ENCODE results near the gene IKZF1.

Gene IKZF1

DNA sequence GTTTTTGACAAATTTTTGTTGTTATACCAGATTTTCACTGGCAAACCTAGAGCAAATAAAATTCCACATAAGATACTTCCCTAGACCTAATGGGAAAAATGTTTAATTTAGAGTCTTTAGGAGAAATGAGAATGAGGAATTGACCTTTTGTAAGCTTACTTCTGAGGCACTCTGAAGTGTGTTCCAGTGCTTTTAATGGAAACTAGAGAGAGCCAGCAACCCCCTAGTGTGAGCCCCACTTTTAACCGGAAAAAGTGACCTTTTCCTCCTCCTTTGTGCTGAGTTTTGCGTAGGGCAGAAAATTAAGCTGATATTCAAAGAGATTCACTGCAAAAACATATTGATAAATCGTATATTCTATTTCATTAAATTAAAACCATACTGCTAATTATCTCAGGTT, 5.2 kb downstream of the IKZF1 start:
- no peak for FAIRE-seq

DNA sequence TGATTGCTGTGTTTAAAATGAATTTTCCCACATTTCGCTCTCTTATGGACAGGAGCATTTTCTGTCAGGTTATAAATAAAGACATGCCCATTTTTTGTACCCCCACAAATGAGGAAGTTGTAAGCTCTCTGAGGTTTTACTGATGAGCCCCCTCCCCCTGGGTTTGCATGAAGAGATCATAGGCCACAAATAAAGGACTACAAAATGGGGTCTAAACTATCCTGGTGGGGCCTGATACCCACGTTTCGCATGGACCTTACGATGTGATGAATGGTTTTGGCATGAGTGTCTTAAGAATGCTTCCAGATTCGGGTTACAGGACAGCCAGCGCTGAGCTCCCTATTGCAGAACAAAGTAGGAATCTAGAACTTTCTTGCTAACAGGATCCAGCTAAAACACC, 5.8 kb downstream of the IKZF1 start:
- no peak for FAIRE-seq

DNA sequence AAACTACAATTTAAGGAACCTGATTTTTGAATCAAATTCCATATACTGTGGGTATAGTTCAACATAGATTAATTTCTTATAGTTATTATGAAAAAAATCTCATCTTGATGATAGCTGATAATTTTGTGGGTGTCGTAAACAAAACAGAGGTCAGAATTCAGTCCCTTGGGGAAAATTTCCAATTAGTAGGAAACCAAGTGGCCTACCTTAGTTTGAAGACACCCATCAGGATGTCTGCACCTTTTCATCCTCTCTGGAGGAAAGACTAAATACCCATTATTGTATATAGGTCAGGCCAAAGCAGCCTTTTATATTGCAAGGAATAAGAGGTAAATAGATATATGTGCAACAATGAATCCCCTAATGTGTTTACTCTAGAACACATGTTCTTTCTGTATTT, 6.4 kb downstream of the IKZF1 start:
- FAIRE-seq: no peak

DNA sequence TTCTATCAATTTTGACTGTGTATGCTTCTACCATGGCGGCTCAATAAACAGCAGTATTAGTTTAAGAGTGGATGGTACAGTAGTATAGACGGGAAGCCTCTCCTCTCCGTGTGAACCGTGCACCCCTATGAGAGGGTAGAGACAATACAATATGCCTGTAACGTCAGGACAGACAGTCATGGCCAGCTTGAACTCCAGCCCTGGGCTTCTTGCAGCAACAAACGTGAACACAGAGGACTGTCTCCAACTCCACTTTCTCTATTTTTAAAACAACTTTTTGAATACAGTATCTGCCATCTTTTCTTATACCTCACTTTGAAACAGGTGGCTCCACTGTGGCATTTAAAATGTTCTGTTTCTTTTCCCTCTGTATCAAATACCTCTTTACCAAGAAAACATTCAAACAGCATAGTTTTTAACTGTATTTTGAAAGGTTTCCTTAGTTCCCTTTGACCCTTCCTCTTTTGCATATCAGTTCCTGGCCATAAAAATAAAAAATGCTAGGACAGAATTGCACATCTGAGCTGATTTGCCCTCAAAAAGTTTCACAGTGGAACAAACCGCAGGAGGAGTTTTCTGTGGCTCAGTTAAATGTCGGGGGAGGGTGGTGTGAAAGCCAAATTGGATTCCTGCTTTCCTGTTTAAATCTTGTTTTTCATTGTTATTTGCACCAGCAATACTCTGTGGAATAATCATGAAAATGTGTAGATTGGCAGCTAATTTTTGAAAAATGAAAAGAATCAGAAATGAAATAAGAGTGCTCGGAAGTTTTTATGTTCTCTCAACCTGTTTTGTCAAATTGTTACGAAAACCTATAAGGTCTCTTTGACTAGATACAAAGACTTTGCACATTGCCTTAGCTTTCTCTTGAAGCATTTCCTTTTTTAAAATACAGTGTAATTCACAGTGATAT, 8.0 kb downstream of the IKZF1 start:
- no peak for FAIRE-seq

DNA sequence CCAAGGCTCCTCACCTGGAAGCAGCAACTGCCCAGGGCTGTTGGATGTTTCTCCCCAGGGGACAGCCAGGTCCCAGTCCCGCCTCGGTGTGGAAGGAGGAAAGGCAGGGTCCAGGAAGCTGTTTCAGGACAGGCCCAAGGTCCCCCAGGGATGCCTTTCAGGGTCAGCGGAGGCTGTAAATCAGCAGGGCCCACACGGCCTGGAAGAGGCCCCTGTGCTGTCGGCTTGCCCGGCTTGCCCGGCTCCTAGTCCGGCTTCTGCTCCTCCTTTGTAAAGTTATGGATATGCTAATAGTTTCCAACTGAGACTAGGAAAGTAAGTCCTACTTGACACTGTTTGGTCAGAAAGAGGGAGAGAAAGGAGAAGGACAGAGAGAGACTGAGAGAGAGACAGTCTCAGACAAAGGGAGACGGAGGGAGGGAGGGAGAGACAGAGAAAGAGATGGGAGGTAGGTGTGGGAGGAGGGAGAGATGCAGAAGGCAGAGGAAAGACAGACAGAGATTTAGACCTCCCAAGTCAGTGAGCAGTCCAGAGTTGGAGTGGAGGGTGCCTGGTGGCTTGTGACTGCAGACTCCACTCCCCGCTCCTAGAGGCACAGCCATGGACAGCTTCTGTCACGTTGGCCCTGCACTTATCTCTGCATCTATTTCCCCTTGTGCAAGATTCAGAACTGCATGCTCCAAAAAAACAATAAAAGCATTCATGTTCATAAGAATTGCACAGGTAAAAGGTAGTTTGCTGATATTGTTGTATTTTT, 10.5 kb downstream of the IKZF1 start:
- FAIRE-seq: no peak

DNA sequence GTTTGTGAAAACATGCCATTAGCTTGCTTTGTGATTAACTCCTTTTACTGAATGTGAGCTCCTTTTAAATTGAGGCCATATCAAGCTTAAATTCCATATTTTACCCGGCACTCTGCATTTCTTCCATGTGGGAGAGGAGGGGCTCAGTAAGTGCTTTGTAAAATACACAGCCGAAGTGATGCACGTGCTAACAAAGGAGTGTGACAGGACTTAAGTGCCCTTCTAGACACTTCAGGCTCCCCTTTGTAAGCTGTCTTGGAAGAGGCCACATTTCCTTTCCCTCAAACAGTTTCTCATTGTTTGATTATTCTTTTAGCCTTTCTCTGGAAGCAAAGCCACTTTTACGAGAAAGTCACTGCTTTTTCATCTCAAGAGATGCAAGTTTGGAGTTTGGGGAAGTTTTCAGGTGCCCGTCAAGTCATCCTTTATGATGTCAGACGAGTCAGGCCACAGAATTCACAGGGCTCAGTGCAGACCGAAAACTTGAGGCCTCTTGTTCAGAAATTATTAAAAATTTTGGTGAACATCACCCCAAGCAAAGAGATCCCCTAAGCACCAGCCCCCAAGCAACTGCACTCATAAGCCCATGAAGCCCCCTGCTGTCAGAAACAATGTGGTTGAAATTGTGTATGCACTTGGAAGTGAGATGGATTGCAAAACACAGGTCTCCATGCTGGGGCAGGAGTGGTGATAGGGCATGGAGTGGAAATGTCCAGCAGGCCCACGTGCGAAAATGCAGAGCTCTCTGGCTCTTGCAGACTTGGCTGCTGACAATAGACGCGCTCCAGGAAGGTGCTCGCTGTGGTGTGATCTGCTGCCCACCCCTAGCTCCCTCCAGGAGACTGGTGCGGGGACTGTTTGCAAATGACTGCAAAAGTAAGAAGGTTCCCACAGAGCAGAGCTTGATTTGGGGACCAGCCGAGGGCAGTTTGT, 11.5 kb downstream of the IKZF1 start:
- no peak for FAIRE-seq

DNA sequence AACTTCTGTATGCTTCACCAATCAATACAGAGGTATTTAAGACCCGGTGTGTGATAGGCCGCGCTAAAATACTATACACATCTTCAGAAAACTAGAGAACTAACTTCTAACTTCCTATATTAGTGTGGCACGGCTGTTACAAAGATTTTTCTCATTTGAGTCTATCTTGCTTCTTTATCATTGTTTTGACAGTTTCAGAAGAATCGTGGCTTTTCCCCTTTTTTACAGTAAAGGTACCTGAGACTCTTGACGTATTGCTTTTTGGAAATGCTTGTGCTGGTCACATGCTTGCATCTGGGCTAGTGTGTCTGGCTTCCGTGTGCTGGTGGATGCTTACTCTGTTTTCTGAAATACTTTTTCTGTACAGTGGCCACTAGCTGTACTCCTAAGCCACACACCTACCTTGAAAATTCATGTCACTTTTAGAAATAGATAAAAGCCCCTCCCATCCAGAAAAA, 12.7 kb downstream of the IKZF1 start:
- FAIRE-seq: no peak

DNA sequence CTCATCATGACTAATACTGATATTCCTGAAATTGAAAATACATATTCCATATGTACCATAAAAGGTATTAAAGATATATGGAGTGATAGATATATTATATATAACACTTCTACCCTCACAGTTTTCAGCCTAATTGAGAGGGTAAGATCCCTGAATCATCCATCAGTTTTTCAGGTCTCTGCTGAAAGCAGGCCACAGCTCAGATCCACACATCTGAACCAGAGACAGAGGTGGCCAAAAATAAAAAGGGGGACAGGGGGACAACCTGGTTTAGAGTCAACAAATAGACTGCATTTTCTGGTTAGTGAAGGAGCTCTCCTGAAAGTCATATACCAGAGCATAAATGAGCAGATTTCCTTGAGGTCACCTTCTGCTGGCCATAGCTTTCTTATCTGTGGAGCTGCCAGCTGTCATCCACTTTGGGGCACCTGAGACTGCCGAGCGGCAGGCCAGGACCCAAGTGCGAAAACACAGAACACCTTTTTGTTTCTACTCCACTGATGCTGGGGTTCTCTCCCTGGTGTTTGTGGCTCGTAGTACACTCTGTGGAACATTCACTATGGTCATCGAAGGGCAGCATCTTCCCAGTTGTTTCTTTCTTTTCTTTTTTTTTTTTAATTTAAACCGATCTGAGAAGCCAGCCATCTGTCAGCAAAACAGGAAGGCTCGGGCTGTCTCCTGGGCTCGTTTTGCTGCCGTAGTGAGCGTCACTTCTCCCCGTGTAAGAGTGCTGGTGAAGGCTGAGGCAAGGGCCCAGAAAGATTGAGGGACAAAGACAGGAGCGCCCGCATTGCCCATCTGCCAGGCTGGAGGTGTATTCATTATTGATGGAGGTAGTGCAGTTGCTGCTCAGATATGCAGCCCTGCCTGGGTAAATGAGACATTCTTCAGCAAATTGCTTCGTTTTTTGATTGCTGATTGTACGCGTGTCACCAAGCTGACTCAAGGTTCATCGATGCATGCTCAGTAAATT, 13.5 kb downstream of the IKZF1 start:
- no peak for FAIRE-seq

DNA sequence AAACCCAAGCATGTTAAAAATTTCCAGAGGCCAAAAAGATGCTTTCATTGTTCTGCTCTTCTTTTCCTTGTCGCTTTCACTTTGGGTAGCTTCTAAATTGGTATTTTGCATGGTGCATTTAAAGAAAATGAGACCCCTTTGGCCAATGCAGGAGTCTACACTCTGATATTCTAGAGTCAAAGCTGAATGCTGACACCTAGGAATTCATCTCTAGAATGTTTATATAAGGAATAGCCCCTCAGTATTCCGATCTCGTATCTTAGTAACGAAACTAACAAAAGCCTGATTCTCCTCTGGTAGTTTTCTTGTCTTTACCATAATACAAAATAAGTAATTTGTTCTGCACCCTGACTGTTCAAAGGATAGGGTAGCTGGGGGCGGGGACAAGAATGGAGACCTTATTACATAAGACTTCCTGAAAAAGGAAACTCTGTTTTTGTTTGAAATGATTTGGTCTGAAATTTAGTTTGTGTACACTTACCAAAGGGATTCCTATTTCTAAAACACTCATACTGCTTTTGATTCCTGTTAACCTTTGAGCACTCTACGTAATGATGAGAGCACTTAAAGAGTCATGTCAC, 17.1 kb downstream of the IKZF1 start:
- FAIRE-seq: no peak

DNA sequence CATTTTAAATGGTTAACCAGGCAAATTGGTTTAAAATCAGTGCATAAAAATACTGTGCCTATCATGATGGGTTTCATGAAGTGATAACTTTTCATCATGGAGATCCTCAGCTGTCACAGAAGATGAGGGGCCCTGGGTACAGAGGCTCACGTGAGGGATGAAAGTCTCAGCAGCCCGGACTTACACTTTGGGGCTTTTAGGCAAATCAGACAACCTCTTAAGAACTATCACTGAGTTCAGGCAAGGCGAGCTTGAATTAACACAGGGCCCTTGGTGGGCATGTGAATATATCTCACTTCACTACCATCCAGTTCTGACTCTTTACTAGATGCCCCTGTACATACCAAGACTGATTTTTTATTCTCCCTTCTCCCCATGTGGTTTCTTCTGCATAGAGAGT, 19.6 kb downstream of the IKZF1 start:
- no peak for FAIRE-seq

DNA sequence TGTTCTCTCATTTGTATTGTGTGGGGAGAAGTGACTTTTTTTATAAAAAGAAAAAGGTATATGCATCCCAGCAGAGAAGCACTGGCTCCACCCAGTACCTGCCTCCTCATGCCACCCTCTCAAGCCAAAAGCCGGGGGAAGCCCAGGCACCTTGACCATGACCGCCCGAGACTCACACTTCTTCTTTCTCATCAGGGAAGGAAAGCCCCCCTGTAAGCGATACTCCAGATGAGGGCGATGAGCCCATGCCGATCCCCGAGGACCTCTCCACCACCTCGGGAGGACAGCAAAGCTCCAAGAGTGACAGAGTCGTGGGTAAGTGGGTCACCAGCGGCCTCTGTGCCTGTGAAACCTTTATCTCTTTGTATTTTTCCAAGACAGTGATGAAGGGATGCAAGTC, 22.9 kb downstream of the IKZF1 start:
- FAIRE-seq: no peak

DNA sequence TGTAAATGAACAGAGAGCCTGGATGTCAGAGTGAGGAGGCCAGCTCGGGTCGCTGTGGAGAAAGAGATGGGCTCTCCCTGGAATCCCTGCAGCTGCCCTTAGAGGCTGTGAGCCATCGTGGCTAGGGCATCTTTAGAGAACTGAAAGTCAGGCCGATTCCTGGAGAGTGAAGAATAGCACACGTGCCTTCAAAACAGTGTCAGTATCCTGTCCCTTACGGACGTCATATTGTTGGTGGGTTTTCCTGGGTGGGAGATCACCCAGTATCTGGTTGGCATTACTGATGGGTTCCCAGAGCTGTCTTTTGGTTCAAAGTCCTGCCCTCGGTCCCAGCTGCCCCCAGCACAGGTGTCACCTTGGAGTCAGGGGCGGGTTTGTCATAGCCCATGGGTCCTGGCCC, 25.3 kb downstream of the IKZF1 start:
- no peak for FAIRE-seq

DNA sequence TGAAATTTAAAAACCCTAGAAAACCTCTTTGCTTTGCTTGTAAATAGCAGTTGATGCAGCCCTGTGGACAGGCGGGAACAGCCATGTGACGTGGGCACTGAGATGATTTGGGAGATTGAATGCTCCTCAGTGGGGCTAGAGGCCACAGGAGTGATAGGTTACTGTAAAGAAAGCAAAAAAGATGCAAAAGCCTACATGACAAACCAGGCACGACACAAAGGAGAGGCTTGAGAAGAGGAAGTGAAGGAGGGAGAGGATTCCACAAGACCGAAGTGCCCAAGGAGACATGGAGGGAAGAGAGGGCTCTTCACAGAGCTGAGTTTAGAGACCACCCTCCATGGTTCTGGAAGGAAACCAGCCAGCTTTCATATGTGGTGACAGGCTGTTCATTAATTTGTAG, 25.7 kb downstream of the IKZF1 start:
- no peak for FAIRE-seq

DNA sequence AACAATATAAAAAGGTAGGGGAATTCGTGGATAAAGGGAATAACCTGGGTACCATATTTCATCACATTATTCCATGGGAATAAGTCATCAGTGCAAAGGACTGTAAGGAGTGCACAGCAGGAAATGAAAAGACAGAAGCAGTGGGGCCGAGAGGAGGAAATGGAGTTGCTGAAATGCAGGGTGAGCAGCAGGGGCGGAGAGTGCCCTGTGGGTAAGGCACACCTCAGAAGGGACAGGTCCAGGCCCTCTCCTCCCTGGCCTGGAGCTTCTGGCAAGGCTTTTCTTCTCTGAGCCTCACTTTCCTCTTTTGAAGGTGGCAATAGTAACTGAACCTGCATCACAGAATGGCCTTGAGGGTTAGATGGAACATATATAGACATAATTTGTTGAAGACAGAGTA, 26.2 kb downstream of the IKZF1 start:
- no peak for FAIRE-seq

DNA sequence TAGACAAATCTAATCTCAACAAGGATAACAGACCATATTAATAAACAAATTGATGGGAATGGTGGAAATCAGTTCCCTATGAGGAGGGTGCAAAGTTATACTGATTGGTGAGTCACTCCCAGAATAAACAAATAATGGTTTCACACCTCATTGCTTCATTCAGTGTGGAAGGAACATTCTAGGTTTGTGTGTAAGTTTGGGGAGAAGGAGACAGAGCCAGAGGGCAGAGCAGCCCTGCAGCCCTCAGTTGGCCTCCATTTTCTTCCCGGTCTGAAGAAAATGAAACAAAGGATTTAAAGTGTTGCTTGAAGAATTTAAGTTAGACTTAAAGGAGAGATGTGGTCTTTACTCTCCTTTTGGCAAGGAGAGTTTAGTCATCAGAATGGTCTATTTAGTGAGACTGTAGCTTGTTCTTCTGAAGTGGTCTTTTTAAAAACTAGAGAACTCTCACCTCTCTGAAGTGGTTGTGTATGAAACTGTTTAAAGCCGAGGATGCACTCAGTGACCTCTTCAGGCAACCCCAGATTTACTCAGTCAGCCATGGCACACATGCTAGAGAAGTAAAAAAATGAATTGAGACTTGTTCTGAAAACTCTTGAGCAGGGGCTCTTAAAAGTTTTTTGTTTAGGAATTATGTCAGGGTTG, 27.2 kb downstream of the IKZF1 start:
- no peak for FAIRE-seq

DNA sequence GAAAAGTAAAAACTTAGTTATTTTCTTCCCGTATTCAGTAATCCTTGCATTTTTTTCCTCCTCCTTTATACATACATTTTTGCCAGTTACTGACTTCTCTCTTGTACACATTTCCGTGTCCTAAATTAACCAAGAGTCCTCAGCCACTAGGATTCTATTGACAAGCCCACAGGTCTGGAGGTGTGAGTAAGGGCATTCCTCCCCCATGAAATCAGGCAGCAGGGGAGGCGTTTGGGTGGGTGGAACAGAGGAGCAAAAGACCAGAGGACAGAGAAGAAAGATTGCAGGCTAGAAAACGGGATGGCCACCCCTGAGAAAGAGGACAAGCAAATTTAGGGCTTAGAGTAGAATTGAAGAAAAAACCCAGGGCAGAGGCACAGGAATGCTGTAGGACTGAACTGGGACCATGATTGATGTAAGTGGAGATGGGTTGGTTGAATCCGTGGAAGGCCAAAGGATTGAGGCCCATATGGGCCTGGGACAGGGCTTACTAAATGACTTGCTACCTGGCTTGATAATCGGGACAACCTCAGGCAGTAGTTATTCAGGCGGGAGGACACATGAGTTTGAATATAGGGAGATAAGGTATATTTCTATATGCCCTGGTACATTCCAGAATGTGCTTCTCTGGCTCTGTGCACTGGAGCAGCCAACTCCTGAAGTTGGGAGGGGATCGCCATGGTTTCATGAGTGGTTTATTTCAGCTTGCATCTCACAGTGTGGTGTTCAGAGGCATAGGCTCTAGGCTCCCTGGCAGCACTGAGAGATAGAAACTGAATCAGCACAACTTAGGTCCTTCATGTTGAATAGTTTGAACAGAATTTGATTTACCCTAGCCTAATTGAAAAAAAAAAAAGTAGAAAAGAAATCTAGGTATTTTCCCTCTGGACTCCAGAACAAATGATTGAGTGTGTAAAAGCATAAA, 28.0 kb downstream of the IKZF1 start:
- FAIRE-seq: no peak

DNA sequence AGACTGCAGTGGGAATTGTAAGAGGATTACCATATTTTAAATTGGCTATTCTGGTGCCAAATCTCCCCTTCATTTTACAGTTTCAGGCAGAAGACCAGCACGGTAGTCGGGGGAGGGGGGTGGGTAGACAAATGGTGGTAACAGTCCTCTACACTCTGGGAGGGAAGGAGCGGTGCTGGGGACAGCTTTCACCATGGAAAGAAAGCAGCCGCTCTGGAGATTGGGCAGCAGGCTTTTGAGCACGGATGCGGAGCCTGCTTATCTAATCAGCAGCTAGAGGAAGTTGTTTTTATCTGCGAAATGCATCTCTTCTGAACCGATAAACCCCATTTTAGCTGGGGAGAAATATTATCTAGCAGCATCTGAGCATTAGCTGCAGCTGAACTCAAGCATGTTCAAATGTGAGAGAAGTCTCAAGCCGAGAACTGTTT, 28.7 kb downstream of the IKZF1 start:
- FAIRE-seq: no peak

DNA sequence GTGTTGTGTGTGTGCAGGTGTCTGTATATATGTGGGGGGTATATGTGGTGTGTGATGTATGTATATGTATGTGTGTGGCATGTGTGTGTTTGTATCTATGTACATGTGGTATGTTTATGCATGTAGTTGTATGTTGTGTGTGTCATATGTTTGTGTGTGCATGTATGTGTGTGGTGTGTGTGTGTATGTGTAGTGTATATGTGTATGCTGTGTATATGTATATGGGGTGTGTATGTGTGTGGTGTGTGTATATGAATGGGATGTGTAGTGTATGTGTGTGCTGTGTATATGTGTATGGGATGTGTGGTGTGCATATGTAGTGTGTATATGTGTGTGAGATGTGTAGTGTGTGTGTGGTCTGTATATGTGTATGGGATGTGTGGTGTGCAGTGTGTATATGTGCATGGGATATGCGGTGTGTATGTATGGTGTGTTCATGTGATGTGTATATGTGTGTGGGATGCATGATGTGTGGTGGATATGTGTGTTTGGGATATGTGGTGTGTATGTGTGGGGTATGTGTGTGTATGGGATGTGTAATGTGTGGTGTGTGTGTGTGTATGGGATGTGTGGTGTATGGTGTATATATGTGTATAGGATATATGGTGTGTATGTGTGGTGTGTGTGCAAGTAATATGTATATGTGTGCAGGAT, 30.0 kb downstream of the IKZF1 start:
- no peak for FAIRE-seq

DNA sequence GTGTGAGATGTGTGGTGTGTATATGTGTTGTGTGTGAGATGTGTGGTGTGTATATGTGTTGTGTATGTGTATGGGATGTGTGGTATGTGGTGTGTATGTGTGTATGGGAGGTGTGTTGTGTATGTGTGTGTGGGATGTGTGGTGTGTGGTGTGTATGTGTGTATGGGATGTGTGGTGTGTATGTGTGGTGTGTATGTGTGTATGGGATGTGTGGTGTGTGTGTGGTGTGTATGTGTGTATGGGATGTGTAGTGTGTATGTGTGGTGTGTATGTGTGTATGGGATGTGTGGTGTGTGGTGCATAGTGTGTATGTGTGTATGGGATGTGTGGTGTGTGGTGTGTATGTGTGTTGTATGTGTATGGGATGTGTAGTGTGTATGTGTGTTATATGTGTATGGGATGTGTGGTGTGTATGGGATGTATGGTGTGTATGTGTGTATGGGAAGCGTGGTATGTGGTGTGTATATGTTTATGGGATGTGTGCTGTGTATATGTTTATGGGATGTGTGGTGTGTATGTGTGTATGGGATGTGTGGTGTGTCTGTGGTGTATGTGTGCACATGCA, 30.8 kb downstream of the IKZF1 start:
- no peak for FAIRE-seq

Data from colon (tissue), 2 donors.